ENCODE data around the gene ADAMTS20.

DNA sequence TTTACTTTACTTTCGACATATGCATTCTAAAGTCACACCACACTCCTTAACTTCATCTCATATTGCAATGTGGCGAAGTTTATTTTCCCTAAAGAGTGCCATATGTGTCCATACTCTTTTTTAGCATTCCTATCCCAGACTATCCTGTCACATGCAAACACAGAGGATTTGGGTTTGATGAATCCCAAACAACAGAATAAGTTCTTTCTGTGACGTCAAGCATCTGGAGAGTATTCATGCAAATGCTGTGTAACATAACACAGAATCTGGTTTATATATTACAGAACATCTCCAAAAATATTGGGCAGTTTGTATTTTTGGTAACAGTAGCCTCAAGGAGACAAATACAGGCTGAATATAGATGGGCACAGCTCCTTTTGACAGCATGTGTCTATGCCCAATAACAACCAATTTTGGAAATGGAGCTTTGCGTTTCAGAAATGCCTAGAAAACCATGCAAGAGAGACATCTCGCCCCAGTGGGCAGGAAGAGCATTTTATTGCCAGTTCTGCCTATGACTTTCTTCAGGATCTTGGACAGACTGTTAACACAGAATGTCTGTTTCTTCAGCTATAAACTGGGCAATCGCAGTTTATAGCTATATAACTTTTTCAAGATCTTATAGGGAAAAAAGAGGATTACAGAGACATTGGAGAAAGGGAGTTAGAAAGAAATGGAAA, 190.8 kb downstream of the ADAMTS20 start:
- TF ChIP-seq, protein P1, sequence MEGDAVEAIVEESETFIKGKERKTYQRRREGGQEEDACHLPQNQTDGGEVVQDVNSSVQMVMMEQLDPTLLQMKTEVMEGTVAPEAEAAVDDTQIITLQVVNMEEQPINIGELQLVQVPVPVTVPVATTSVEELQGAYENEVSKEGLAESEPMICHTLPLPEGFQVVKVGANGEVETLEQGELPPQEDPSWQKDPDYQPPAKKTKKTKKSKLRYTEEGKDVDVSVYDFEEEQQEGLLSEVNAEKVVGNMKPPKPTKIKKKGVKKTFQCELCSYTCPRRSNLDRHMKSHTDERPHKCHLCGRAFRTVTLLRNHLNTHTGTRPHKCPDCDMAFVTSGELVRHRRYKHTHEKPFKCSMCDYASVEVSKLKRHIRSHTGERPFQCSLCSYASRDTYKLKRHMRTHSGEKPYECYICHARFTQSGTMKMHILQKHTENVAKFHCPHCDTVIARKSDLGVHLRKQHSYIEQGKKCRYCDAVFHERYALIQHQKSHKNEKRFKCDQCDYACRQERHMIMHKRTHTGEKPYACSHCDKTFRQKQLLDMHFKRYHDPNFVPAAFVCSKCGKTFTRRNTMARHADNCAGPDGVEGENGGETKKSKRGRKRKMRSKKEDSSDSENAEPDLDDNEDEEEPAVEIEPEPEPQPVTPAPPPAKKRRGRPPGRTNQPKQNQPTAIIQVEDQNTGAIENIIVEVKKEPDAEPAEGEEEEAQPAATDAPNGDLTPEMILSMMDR (IDR thresholded peaks at IDR 0.05; ENCODE audit: low read depth, low read length, poor library complexity, severe bottlenecking) = no peak
- no peak for TF ChIP-seq EZH2phosphoT487 (IDR thresholded peaks at IDR 0.05; ENCODE audit: borderline replicate concordance, low read length)
